Lower leg skin (tissue), 3 donors: ENCODE measurements around the gene GM2A.

ENCODE experiments used
- CTCF ChIP-seq, 3 donors: fragments of 450-650 bp; IDR thresholded peaks; one replicate each; pipeline ENCODE4 v1.5.1; 2016; ENCODE audit warnings: antibody characterized with exemption in 3 of 3, mild to moderate bottlenecking in 3 of 3, moderate library complexity in 2 of 3
- POLR2A ChIP-seq, 2 donors: fragments of 450-650 bp; IDR thresholded peaks; one replicate each; pipeline ENCODE4 v1.6.1; 2016 to 2017; ENCODE audit warnings: antibody characterized with exemption in 2 of 2, mild to moderate bottlenecking in 1 of 2, moderate library complexity in 1 of 2

GRCh38 chr5:151237685-151238084 lies 15.3 kb upstream of the GM2A start:
- no peak for TF ChIP-seq CTCF (IDR thresholded peaks at IDR 0.05)
- TF ChIP-seq POLR2A (IDR thresholded peaks at IDR 0.05) = no peak
